ENCODE data around the gene RPAIN. TPM values are rescaled to one million over a fixed set of nuclear protein-coding genes. Genes with fewer than 3 reads are reported as not detected.
A peak's percentile ranks its signal among the peaks of the same experiment; 100 is the strongest.

The RPAIN gene
- total and polyA plus RNA-seq, 4 donors = 10.9 to 37.0 (median 27.8) TPM

GRCh38 chr17:5467416-5467815 is 47.4 kb downstream of the RPAIN start (continued):
- TF ChIP-seq, protein P1, sequence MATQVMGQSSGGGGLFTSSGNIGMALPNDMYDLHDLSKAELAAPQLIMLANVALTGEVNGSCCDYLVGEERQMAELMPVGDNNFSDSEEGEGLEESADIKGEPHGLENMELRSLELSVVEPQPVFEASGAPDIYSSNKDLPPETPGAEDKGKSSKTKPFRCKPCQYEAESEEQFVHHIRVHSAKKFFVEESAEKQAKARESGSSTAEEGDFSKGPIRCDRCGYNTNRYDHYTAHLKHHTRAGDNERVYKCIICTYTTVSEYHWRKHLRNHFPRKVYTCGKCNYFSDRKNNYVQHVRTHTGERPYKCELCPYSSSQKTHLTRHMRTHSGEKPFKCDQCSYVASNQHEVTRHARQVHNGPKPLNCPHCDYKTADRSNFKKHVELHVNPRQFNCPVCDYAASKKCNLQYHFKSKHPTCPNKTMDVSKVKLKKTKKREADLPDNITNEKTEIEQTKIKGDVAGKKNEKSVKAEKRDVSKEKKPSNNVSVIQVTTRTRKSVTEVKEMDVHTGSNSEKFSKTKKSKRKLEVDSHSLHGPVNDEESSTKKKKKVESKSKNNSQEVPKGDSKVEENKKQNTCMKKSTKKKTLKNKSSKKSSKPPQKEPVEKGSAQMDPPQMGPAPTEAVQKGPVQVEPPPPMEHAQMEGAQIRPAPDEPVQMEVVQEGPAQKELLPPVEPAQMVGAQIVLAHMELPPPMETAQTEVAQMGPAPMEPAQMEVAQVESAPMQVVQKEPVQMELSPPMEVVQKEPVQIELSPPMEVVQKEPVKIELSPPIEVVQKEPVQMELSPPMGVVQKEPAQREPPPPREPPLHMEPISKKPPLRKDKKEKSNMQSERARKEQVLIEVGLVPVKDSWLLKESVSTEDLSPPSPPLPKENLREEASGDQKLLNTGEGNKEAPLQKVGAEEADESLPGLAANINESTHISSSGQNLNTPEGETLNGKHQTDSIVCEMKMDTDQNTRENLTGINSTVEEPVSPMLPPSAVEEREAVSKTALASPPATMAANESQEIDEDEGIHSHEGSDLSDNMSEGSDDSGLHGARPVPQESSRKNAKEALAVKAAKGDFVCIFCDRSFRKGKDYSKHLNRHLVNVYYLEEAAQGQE (IDR thresholded peaks at IDR 0.05) = no peak
- TF ChIP-seq GABPA (IDR thresholded peaks at IDR 0.05 in 1 of 2, conservative IDR thresholded peaks at IDR 0.05 in 1 of 2) (no peak), HNF4G (IDR thresholded peaks at IDR 0.05) (no peak), RXRA (IDR thresholded peaks at IDR 0.05) (no peak), JUND (IDR thresholded peaks at IDR 0.05) (no peak), SP1 (IDR thresholded peaks at IDR 0.05) (no peak), EGR1 (IDR thresholded peaks at IDR 0.05; ENCODE audit: low read depth in 2 of 2) (no peak), RAD21 (IDR thresholded peaks at IDR 0.05) (no peak)
- TF ChIP-seq, protein P2, sequence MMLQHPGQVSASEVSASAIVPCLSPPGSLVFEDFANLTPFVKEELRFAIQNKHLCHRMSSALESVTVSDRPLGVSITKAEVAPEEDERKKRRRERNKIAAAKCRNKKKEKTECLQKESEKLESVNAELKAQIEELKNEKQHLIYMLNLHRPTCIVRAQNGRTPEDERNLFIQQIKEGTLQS (IDR thresholded peaks at IDR 0.05) = no peak

DNA sequence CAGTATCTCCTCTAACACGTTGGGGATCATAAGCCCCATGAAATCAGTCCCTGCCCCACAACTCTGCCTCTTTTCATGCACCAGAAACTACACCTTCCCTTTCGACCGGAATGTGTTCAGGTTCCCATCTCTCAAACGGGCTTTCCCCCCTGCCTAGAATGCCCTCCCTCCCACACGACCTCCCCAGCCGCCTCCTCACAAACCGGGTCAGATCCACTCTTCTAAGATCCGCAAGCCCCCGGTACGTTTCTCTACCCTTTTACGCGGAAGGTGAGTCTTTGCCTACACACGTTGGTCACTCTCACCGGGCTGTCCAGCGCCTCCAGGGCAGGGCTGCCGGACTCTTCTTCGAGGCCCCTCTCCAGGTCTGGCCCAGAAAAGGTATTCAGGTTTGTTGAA is 48.1 kb downstream of the RPAIN start:
- under 1% methylated on average over 17 of the region's 17 CpGs for WGBS
- peak overlapping the region; percentile 8 to 49 for H3K9ac ChIP-seq (ENCODE audit: low read depth in 1 of 2, low read length in 2 of 2)
- DNase-seq (ENCODE audit: low spot score) = no peak
- H3K4me3 ChIP-seq (ENCODE audit: low read depth in 1 of 3, low read length in 3 of 3) = peak overlapping the region; percentile 89 to 98 (median 93)
- TF ChIP-seq GABPA (IDR thresholded peaks at IDR 0.05 in 1 of 2, conservative IDR thresholded peaks at IDR 0.05 in 1 of 2) (no peak), JUND (IDR thresholded peaks at IDR 0.05) (no peak), TAF1 (conservative IDR thresholded peaks at IDR 0.05) (no peak), RAD21 (IDR thresholded peaks at IDR 0.05) (no peak), RXRA (IDR thresholded peaks at IDR 0.05) (no peak), NR2F2 (IDR thresholded peaks at IDR 0.05) (no peak), ZBTB33 (IDR thresholded peaks at IDR 0.05) (no peak), YY1 (IDR thresholded peaks at IDR 0.05) (no peak), SP1 (IDR thresholded peaks at IDR 0.05) (no peak), EGR1 (IDR thresholded peaks at IDR 0.05; ENCODE audit: low read depth in 2 of 2) (no peak), MAX (IDR thresholded peaks at IDR 0.05) (no peak), HNF4G (IDR thresholded peaks at IDR 0.05) (no peak), FOXA1 (IDR thresholded peaks at IDR 0.05) (no peak)
- TF ChIP-seq, protein P1 (IDR thresholded peaks at IDR 0.05) = no peak
- TF ChIP-seq, protein P2 (IDR thresholded peaks at IDR 0.05) = no peak
- H3K36me3 ChIP-seq (ENCODE audit: control insufficient read depth in 4 of 4, insufficient read depth in 3 of 4, low read depth in 1 of 4, low read length in 3 of 4) = peaks cover 0 to 8% (median 3%) of the 10 kb centered on the region in 4 donors
- no peaks in the 10 kb centered on the region for H3K9me3 ChIP-seq (ENCODE audit: control insufficient read depth in 4 of 4, low read length in 3 of 4)
- peaks cover 7 to 45% (median 41%) of the 10 kb centered on the region in 4 donors for H3K4me1 ChIP-seq (ENCODE audit: control insufficient read depth in 4 of 4, insufficient read depth in 4 of 4, low read length in 3 of 4)
- H3K27me3 ChIP-seq (ENCODE audit: control insufficient read depth in 4 of 4, insufficient read depth in 4 of 4, low read length in 3 of 4) = no peaks in the 10 kb centered on the region
- peak overlapping the region; percentile 72 to 77 for H3K27ac ChIP-seq (ENCODE audit: low read depth in 1 of 2, low read length in 2 of 2)
